GM18909 (cell line): ENCODE measurements around the gene ASB1.

Source experiments
- ATAC-seq: cut with Tn5 transposase; IDR thresholded peaks from one replicate; pipeline ENCODE4 v1.9.1; 2021; ENCODE audit warnings: mild to moderate bottlenecking; ENCODE audit not compliant: unreplicated experiment, poor library complexity

Gene ASB1

DNA sequence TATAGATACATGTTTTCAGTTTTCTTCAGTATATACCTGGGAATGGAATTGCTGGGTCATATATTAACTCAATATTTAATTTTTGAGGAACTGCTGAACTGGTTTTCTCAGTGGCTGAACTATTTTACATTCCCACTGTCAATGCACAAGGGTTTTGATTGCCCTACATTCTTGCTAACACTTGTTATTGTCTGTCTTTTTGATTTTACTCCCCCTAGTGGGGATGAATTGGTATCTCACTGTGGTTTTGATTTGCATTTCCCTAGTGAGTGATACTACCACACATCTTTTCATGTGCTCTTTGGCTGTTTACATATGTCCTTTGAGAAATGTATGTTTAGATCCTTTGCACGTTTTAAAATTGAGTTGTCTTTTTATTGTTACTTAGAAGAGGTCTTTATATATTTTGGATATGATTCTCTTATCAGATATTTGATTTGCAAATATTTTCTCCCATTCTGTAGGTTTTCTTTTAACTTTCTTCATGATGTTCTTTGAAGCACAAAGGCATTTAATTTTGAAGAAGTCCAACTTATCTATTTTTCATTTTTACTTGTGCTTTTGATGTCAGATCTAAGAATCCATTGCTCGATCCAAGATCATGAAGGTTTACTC, 36.2 kb downstream of the ASB1 start:
- ATAC-seq: no peak

DNA sequence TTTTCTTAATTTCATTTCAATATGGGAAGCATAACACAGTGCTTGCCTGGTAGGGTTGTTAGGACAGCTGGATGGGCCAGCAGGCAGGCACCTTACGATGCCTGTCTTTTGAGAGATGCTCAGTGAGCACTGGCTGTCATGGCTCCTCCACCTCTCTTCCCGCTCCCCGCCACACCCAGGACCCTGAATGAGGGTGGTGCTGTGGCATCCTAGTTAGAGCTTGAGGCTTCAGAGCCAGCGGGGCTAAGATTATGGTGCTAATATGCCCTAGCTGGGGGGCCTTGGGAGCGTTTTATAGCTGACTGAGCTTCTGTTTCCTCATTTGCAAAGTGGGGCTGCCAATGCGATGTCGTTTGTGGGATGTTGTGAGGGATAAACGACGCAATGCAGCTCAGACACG, 37.7 kb downstream of the ASB1 start:
- no peak for ATAC-seq

DNA sequence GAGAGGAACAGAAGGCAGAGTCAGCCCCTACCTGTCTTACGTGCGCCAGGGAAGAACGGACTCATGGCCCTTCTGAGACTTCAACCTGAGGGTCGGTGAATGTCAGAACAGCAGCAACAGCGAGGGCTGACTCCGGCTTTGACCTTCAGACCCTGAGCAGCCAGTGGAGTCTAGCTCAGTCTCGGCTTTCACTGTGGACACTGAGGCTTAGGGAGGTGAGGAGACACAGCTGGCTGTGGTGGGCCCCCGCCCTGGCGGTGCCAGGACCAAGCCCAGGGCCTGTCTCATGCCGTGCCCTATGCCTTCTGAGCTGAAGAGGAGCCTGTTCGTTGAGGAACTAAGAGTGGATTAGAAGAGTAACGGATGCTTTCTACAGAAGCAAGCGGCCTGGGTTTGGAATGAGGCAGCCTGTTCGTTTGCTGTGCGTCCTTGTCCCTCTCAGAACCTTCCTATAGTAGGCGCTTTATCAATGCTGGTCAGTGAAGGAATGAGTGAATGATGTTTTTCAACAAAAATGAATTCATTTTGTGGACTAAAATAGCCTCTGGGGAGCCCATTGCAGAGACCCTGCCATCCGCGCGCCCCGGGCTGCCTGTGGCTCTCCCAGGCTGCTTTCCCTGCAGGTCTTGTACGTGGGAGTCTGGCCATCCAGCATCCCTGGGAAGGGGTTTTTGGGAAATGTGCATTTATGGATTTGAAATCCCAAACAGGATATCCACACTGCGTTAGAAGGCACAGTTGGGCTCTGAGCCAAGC, 38.9 kb downstream of the ASB1 start:
- ATAC-seq: no peak

DNA sequence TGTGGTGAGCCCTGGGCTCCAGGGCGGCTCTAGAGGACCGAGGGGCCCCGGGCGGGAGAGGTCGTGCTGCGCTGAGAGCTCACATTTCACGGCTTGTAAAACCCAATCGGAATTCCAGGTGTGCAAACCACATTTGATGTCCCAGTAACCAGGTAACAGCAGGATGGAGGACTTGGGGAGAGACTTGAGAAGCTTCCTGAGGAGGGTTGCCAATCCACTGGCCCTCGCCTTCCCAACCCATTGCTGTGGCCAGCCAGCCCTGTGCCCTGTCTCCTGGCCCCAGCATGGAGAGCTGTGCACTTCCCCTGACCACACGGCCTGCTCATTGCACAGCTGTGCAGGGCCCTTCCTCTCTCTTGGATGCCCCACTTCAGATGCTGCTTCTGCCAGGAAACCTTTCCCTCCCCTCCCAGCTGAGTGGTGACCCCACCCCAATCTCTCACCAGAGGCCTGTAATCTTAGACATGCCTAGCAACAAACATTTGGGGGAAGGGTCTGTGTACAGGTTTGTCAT, 39.6 kb downstream of the ASB1 start:
- ATAC-seq: no peak

DNA sequence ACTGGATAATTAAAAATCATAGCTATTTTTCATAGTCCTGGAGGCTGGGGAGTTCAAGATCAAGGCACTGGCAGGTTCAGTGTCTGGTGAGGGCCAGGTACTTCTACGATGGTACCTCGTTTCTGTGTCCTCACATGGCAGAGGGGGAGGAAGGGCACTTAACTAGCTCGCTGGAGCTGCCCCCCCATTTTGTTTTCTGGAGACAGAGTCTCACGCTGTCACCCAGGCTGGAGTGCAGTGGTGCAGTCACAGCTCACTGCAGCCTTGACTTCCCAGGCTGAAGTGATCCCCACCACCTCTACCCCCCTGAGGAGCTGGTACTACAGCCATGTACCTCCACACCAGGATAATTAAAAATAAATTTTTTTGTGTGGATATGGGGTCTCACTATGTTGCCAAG, 40.3 kb downstream of the ASB1 start:
- ATAC-seq: no peak

DNA sequence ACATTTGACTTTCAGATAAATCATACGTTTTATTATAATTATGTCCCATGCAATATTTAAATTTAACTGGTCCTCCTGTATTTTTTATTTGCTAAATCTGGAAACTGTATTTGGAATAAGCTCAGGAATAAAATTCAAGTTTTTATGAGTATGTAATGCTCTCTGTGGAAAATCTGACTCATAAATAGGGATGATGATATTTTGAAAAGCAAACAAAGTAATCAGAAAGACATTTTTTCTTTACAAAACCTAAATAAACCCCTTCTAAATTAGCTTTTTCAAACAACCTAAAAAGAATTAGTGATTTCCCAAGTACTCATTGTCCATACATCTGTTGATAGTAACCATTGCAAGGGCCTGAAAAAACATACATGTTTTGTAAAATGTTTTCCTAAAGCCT, 41.1 kb downstream of the ASB1 start:
- no peak for ATAC-seq

DNA sequence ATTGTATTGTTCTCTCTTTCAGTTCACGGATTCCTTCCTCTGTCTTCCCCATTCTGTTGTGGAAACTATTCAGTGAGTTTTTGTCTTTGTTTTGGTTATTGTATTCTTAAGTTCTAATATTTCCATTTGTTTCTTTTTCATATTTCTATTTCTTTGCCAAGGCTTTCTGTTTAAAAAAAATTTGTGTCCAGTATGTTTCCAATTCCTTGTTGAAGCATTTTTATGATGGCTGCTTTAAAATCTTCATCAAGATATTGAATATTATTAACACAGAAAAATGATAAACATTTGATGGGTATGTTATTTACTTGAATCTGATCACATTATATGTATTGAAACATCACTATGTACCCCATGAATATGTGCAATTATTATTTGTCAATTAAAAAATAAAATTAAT, 42.4 kb downstream of the ASB1 start:
- no peak for ATAC-seq

DNA sequence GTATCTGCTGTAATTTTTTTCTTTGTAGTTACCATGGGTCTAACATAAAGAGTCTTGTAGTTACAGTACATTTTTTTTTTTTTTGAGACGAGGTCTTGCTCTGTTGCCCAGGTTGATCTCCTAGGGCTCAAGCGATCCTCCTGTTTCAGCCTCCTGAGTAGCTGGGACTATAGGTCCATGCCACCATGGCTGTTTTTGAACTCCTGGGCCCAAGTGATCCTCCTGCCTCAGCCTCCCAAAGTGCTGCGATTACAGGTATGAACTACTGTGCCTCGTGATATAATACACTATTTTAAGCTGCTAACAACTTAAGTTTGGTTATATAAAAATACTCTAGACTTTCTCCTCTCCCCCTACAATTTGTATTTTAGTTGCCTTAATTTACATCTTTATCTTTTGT, 46.3 kb downstream of the ASB1 start:
- no peak for ATAC-seq

DNA sequence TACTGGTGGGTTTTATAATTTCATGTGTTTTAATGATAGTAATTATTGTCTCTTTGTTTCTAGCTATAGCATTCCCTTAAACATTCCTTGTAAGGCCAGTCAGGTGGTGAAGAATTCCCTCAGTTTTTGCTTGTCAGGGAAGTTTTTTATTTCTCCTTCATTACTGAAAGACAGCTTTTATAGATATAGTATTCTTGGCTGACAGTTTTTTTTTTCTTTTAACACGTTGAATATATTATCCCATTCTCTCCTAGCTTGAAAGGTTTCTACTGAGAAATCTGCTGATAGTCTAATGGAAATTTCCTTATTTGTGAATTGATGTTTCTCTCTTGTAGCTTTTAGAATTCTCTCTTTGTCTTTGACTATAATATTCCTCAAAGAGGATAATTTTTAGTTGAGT, 46.8 kb downstream of the ASB1 start:
- ATAC-seq: no peak

DNA sequence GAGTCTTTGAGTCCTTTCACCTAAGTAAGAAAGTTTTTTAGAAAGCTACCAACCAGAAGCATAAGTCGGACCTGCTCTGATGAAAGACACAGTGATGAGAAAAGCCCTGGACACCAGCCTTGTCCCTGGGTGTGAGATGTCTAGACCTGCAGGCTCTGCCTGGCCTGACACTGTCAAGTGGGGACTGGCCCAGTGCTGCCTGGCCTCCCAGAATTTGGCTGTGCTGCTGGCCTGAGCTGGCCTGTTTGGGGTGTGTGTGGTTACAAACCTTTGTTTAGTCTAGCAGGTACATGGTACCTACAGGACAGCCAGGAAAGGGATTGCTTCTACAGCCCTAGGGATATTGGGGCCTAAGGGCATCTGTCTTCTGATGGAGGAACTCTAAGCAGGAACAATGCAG, 48.3 kb downstream of the ASB1 start:
- no peak for ATAC-seq

DNA sequence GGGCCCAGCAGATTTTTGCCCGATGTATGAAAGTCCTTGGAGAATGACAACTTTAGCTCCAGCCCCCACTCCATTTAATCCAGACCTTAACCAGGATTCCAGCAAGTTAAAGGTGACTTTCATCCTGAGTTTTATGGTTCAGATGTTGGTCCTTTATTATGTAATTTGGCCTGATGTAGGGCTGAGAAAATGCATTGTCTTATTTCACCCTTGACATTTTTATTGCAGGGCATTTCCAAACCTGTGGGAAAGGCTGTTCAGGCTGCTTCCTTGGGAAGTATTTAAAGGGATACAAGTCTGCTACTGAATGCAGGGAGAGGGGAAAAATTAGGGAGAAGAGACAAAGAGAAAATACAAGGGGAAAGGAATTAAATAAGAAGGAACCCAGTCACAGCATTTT, 48.8 kb downstream of the ASB1 start:
- ATAC-seq: no peak

DNA sequence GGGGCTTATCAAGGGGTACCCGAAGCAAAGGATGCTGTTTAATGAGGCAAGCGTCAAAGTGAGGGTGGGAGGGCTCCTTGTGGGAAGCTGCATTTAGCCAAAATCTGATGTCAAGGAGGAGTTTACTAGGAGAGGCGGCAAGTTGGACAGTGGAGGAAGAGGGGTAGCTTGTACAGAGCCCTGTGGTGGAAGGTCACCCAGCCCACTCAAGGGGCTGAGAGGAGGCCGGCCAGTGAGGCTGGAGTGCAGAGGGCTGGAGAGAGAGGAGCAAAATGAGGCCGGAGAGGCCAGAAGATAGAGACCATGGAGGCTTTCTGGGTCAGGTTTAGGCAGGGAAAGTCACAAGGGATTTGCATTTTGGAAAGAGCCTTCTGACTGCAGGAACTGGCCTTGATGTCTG, 49.5 kb downstream of the ASB1 start:
- ATAC-seq: no peak

DNA sequence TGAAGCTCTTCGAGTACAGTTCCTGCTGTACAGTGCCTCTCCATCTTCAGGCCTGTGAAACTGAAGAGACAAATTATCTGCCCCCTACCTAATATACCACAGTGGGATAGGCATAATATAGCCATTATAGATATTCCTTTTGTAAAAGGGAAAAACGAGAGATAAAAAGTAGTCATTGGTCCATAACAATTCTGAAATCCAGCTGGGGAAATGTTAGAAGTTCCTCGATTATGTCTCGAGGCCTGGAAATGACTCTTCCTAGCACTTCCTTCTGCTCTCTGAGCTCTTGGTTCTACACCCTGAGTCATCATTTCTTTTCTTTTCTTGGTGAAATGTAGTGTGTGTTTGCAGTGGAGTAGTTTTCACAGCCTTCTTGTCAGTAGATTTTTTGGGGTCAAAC, 51.5 kb downstream of the ASB1 start:
- ATAC-seq: no peak

DNA sequence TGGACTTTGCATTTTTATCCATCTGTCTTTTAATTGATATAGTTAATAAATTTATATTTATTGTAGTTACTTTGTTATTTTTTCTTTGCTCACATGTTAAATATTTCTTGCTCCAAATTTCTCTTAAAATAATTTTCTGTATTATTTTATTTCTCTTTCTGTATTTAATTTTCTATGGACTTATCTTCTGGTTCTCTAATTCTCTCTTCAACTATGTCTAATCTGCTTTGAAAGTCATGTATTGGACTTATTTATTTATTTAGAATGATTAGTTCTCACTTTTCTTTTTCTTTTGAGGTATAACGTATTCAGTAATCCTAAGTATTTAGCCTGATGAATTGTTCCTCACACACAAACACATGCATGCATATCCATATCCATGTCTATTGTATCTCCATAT, 53.1 kb downstream of the ASB1 start:
- no peak for ATAC-seq

DNA sequence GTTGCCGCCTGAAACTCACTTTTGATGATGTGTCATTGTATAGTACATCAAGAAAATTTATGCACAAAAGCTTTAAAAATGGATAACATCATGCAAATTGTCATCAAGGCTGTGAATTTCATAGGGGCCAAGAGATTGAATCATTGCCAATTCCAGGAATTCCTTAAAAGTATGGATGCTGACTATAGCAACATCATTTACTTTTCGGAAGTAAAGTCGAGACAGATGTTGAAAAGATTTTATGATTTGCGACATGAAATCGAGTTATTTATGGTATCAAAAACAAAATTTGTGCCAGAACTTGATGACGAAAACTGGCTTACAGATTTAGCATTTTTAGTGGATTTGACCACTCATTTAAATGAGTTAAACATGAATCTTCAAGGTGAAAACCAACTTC, 56.3 kb downstream of the ASB1 start:
- ATAC-seq: no peak

DNA sequence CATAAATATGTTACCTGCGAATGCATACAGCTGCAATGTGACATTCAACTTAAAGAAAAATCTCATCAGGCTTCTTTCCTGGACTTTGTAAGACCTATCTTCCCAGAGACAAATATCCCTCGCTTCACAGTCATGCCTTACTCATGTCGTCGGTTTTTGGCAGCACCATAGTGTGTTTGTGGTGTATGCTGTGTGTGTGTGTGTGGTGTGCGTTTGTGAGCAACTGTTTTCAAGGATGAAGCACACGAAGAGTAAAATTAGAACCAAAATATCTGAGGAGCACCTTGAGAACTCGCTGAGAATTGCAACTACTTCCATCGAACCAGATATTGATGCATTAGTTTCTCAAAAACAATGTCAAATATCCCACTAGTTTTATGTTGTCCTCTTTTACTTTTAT, 56.9 kb downstream of the ASB1 start:
- ATAC-seq: no peak

DNA sequence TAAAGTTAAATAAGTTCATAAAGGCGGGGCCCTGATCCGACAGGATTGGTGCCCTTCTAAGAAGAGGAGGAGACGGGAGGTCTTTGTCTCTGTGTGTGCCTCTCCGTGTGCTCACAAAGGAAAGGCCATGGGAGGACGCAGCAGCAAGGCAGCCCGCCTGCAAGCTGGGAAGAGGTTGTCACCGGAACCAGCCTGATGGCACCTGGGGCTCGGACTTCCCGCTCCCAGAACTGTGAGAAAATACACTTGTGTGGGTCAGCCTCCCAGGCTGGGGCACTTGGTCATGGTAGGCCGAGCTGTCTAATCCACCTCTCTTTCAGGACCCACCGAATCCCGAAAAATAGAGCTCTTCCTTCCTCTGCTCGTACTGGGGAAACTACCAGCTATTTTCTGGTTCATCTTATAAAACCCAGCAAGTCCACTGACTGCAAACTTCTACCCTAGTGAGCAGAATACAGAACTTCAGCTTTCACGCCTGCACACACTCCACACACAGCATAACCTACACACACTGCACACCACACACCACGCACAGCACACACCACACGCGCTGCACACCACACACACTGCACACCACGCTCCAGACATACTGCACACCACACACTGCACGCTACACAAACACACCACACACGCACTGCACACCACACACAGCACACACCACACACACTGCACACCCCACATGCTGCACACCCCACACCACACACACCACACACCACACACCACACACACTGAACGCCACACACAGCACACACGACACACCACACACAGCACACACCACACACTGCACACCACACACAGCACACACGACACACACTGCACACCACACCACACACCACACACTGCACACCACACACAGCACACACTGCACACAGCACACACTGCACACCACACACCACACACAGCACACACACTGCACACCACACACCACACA, 58.1 kb downstream of the ASB1 start:
- no peak for ATAC-seq

DNA sequence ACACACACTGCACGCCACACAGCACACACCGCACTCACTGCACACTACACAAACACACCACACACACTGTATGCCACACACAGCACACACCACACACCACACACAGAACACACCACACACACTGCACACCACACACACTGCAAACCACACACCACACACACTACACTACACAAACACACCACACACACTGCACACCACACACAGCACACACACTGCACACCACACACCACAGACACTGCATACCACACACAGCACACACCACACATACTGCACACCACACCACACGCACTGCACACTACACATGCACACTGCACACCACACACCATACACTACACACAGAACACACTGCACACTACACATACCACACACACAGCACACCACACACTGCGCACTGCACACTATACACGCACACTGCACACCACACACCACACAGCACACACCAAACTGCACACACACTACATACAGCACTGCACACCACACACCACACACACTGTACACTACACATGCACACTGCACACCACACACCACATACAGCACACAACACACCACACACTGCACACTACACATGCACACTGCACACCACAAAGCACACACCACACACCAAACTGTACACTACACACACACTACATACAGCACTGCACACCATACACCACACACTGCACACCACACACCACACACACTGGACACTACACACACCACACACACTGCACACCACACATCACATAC, 59.6 kb downstream of the ASB1 start:
- no peak for ATAC-seq

DNA sequence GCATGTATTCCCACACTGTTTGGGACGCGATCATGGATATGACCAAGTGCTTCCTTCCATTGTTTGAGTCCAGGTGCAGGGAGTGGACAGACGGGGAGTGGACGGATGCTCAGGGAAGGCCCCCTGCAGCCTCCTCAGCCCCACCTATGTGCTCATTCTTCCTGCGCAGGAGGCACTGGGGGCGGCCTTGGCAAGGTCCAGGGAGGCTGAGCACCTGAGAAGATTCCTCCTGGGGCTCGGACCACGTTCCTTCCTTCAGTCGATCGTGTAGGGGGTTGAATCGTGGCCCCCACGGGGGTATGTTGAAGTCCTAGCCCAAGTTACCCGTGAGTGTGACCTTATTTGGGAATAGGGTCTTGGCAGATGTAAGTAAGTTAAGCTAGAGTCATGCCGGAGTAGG, 60.4 kb downstream of the ASB1 start:
- ATAC-seq: no peak

DNA sequence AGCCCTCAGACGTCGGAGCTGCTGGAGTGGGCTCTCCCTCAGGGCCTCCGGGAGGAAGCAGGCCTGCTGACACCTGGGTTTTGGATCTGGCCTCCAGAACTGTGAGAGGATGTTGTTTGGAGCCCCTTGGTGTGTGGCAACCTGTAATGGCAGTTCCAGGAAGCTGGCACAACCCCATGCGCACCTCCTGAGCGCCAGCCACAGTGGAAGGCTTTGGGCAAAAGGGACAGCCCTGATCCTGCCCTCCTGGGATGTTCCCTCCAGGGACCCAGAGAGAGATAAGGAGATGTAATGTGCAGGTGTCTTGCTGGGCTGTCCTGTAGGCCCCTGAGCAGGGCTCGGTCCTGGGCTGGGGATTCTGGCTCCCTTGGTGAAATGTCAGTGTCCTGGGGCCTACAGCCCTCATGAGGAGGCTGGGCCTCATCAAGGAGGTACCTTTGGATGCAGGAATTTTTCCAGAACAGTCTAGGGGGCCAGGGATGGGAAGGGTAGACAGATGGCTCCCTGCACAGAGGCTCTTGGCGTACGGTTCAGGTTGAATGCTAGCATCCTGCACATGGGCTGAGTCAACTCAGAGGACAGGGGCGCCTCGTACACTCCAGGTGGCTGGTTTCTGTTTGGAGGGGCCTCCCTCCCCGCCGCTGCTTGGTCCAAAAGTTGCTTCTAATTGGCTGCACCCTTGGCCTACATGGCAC, 61.1 kb downstream of the ASB1 start:
- ATAC-seq: no peak
